Measurements from ENCODE around the gene VSTM2A. TPM values are rescaled to one million over a fixed set of nuclear protein-coding genes. Genes with fewer than 3 reads are reported as not detected.

VSTM2A gene
- total and polyA plus RNA-seq, 2 donors from 2014 or later, result not detected

GRCh38 chr7:54581511-54581910 is 39.3 kb downstream of the VSTM2A start:
- no peak overlapping the region for H3K27ac ChIP-seq (ENCODE audit: low read depth in 2 of 2, low read length in 2 of 2)
- H3K4me3 ChIP-seq (ENCODE audit: low read length in 3 of 3), result no peak overlapping the region
- no peak for DNase-seq
- no peak for TF ChIP-seq CTCF (IDR thresholded peaks at IDR 0.05; ENCODE audit: borderline replicate concordance, extremely low read depth, insufficient read depth)
- H3K36me3 ChIP-seq (ENCODE audit: control insufficient read depth in 2 of 3, insufficient read depth in 3 of 3, low read length in 3 of 3), result no peaks in the 10 kb centered on the region
- intact Hi-C loops (cut with DNase I), result no loop called here
- H3K9ac ChIP-seq (ENCODE audit: low read length in 3 of 3), result no peak overlapping the region
- H3K27me3 ChIP-seq (ENCODE audit: control insufficient read depth, insufficient read depth, low read length), result no peaks in the 10 kb centered on the region
- no peaks in the 10 kb centered on the region for H3K9me3 ChIP-seq (ENCODE audit: control insufficient read depth in 2 of 3, insufficient read depth in 1 of 3, low read length in 3 of 3)
- no peak for FAIRE-seq
- no peaks in the 10 kb centered on the region for H3K4me1 ChIP-seq (ENCODE audit: control insufficient read depth in 2 of 3, insufficient read depth in 2 of 3, low read depth in 1 of 3, low read length in 3 of 3)

DNA sequence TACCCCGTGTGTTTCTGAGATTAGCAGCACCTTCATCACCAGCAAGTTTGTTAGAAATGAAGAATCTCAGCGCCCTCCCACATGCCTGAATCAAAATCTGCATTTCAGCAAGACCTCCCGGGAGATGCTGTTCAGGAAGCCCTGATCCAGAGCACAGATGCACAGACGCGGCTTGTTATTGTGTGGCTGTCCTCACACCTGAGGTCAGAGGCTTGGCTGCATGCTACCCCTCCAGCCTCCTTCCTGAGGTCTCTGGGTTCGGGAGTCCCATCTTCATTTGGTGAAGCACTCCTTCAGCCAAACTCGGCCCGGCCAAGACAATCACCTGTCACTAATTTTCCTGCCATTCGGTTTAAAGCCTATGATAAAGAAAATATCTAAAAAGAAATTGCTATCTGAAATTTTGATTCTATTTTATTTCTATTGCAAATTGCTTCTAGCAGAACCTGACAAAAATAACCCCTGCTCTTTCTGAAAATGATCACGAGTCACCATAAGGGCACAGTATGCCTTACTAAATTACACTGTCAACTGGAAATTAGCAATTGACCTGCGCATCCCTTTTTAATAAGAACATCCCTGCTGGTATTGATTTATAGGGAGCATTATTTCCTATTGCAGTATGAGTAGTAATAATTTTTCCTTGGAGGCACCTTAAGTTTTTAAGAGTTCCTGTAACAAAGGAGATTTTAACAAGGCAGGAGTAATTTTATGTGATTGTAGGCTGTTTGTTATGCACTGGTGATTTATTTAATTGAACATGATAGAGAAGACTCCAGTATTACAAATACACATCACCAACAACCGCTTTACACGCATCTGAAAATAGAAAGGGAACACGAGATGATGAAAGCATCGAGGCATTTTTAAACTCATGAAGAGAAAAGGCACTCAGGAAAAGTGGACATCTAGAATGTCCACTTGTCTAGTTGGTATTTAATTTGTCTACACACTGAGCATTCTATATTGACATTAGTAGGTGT is 49.5 kb downstream of the VSTM2A start:
- no peak for FAIRE-seq
- no peaks in the 10 kb centered on the region for H3K4me1 ChIP-seq (ENCODE audit: control insufficient read depth in 2 of 3, insufficient read depth in 2 of 3, low read depth in 1 of 3, low read length in 3 of 3)

GRCh38 chr7:54596747-54597146 is 54.6 kb downstream of the VSTM2A start:
- intact Hi-C loops (cut with DNase I), result no loop called here
- Histone ChIP-seq H3K27ac (ENCODE audit: low read depth in 2 of 2, low read length in 2 of 2) (no peak overlapping the region), H3K36me3 (ENCODE audit: control insufficient read depth in 2 of 3, insufficient read depth in 3 of 3, low read length in 3 of 3) (no peaks in the 10 kb centered on the region), H3K9ac (ENCODE audit: low read length in 3 of 3) (no peak overlapping the region), H3K4me1 (ENCODE audit: control insufficient read depth in 2 of 3, insufficient read depth in 2 of 3, low read depth in 1 of 3, low read length in 3 of 3) (no peaks in the 10 kb centered on the region), H3K27me3 (ENCODE audit: control insufficient read depth, insufficient read depth, low read length) (no peaks in the 10 kb centered on the region), H3K9me3 (ENCODE audit: control insufficient read depth in 2 of 3, insufficient read depth in 1 of 3, low read length in 3 of 3) (no peaks in the 10 kb centered on the region), H3K4me3 (ENCODE audit: low read length in 3 of 3) (no peak overlapping the region)
- no peak for TF ChIP-seq CTCF (IDR thresholded peaks at IDR 0.05; ENCODE audit: borderline replicate concordance, extremely low read depth, insufficient read depth)
- DNase-seq, result no peak
- FAIRE-seq, result no peak

More for the DNA sequence above, 49.5 kb downstream of the VSTM2A start:
- intact Hi-C loops (cut with DNase I), result no loop called here
- Histone ChIP-seq H3K36me3 (ENCODE audit: control insufficient read depth in 2 of 3, insufficient read depth in 3 of 3, low read length in 3 of 3) (no peaks in the 10 kb centered on the region), H3K27ac (ENCODE audit: low read depth in 2 of 2, low read length in 2 of 2) (no peak overlapping the region), H3K9ac (ENCODE audit: low read length in 3 of 3) (no peak overlapping the region), H3K27me3 (ENCODE audit: control insufficient read depth, insufficient read depth, low read length) (no peaks in the 10 kb centered on the region), H3K4me3 (ENCODE audit: low read length in 3 of 3) (no peak overlapping the region), H3K9me3 (ENCODE audit: control insufficient read depth in 2 of 3, insufficient read depth in 1 of 3, low read length in 3 of 3) (peaks cover 0 to 4% (median 0%) of the 10 kb centered on the region in 3 donors)
- no peak for DNase-seq
- no peak for TF ChIP-seq CTCF (IDR thresholded peaks at IDR 0.05; ENCODE audit: borderline replicate concordance, extremely low read depth, insufficient read depth)

Measured in kidney (tissue), 14 donors.